Activated T-helper 2 cell treated with anti-CD3 and anti-CD28 coated beads, Interferon-gamma antibody, Interleukin-2, Interleukin-4, amounts not matched to agents 10 μg/mL and 5 μg/mL and 100 μg/mL, durations not matched to agents 14 hours and 24 hours and 36 hours (primary cell): ENCODE measurements around the gene NGRN. TPM values are rescaled to one million over a fixed set of nuclear protein-coding genes. Genes with fewer than 3 reads are reported as not detected.
"Not testable (repeated sequence)": the region's sequence is repeated elsewhere in the genome, so short reads cannot be mapped to it uniquely, and the experiment has no call there.

ENCODE experiments used
- DNase-seq: peaks from one replicate; pipeline ENCODE4 v3.0.0; 2021; ENCODE audit warnings: low spot score
- H3K27ac Mint-ChIP-seq: one replicate; pipeline ENCODE4 v1.8.0; 2021; ENCODE audit warnings: mixed read lengths
- H3K27me3 Mint-ChIP-seq: one replicate; pipeline ENCODE4 v1.8.0; 2021; ENCODE audit warnings: low read depth, mixed read lengths
- H3K36me3 Mint-ChIP-seq: one replicate; pipeline ENCODE4 v1.8.0; 2021; ENCODE audit warnings: low read depth, mixed read lengths
- H3K4me1 Mint-ChIP-seq: one replicate; pipeline ENCODE4 v1.8.0; 2021; ENCODE audit warnings: low read depth, mixed read lengths
- H3K4me3 Mint-ChIP-seq: one replicate; pipeline ENCODE4 v1.8.0; 2021; ENCODE audit warnings: low read depth, mild to moderate bottlenecking, moderate library complexity, mixed read lengths
- H3K9me3 Mint-ChIP-seq: one replicate; pipeline ENCODE4 v1.8.0; 2021; ENCODE audit warnings: mixed read lengths
- intact Hi-C: fragments of 100-400 bp; cut with micrococcal nuclease; formaldehyde crosslinking; loops from one replicate; pipeline ENCODE4 v1.15.1; 2023
- total RNA-seq: library from RNA; stranded (reverse); gene quantifications from 2 replicates; pipeline ENCODE4 v1.2.3, GENCODE V29; 2022

The NGRN gene
- total RNA-seq, 1 donor from 2014 or later = 40.3 TPM

- H3K4me3 Mint-ChIP-seq, DNase-seq, H3K27ac Mint-ChIP-seq, H3K36me3 Mint-ChIP-seq, intact Hi-C loops, H3K9me3 Mint-ChIP-seq: not testable (repeated sequence)
- peaks cover 11% of the 10 kb centered on the region for H3K27me3 Mint-ChIP-seq
- H3K4me1 Mint-ChIP-seq = peaks cover 26% of the 10 kb centered on the region
These were observed 30.9 kb downstream of the NGRN start for GRCh38 chr15:90296316-90296884.

DNA sequence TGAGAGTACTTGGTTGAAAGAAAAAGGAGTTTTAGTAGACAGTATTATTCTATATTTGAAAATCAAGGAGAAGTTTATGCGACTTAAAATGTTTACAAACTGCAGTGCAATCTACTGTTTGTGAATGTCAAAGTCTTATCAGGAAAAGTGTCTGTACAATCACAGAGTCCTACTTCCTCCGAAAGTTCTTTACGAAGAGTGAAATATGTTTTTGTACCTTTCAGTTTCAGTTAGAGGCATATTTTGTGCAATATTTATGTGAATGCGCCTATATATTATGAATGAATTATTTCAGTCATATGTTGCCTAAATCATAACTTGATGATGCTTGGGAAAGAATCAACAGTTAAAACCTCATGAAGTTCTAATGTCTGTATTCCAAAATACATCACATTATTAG lies 31.5 kb downstream of the NGRN start:
- H3K27ac Mint-ChIP-seq = no peak overlapping the region
- no peaks in the 10 kb centered on the region for H3K36me3 Mint-ChIP-seq
- intact Hi-C loops = no loop called here
- peaks cover 11% of the 10 kb centered on the region for H3K27me3 Mint-ChIP-seq
- no peaks in the 10 kb centered on the region for H3K9me3 Mint-ChIP-seq
- no peak for DNase-seq
- H3K4me1 Mint-ChIP-seq = peaks cover 29% of the 10 kb centered on the region
- no peak overlapping the region for H3K4me3 Mint-ChIP-seq

- intact Hi-C loops = no loop called here
- no peaks in the 10 kb centered on the region for H3K36me3 Mint-ChIP-seq
- no peaks in the 10 kb centered on the region for H3K9me3 Mint-ChIP-seq
- H3K27me3 Mint-ChIP-seq = peaks cover 6% of the 10 kb centered on the region
- peaks cover 31% of the 10 kb centered on the region for H3K4me1 Mint-ChIP-seq
- DNase-seq = no peak
- H3K27ac Mint-ChIP-seq = peak overlapping the region; percentile 43
- no peak overlapping the region for H3K4me3 Mint-ChIP-seq
These were observed 35.1 kb downstream of the NGRN start for GRCh38 chr15:90300541-90300940.

DNA sequence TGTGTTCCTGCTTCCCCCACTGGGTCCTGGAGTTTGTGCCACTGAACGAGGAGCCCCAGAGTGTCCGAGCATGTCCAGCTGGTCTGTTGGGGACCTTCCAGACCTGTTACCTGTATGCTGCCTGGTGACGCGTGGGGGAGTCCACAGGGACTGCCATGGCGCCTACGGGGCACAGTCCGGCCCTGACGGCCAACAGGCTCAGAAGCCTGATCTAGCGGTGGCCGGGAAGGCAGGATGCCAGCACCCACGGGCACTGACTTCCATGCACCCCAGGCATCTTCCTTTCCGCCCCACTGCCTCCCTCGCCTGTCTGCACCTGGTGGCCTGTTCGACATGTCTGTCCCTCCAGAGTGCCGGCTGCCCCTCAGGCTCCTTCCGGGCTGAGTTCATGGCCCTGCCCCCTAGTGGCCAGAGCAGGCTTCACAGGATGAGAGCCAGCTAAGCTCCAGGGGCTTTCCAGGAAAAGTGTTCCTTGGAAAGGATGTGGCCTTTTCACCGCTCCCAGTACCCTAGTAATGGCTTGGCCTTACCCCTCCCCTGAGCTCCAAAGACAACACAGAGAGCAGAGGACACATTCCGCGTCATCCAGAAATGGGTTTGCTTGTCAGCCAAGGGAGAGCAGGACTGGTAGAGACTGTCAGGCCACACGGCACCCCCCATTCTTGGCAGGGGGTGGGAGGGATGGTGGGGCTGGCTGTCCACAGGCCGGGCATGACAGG lies 35.7 kb downstream of the NGRN start:
- DNase-seq = peak; percentile 42
- Mint-ChIP-seq H3K4me1 (peaks cover 35% of the 10 kb centered on the region), H3K27ac (no peak overlapping the region), H3K27me3 (peaks cover 3% of the 10 kb centered on the region), H3K36me3 (no peaks in the 10 kb centered on the region), H3K4me3 (no peak overlapping the region), H3K9me3 (no peaks in the 10 kb centered on the region)
- intact Hi-C loops = no loop called here

- H3K36me3 Mint-ChIP-seq = no peaks in the 10 kb centered on the region
- H3K4me1 Mint-ChIP-seq = peaks cover 41% of the 10 kb centered on the region
- intact Hi-C loops = no loop called here
- H3K9me3 Mint-ChIP-seq = no peaks in the 10 kb centered on the region
- DNase-seq = no peak
- no peaks in the 10 kb centered on the region for H3K27me3 Mint-ChIP-seq
- H3K27ac Mint-ChIP-seq = no peak overlapping the region
- no peak overlapping the region for H3K4me3 Mint-ChIP-seq
These were observed 36.3 kb downstream of the NGRN start for GRCh38 chr15:90301707-90302300.

DNA sequence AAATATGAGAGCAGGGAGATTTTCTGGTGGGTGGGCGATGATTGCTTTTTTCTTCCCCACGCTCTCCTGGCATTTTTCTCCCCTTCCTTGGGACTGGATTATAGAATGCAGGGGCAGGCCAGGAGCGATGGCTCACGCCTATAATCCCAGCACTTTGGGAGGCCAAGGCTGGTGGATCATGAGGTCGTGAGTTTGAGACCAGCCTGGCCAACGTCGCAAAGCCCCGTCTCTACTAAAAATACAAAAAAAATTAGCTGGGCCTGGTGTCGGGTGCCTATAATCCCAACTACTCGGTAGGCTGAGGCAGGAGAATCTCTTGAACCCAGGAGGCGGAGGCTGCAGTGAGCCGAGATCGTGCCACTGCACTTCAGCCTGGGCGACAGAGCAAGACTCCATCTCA lies 39.9 kb downstream of the NGRN start:
- H3K4me3 Mint-ChIP-seq, H3K9me3 Mint-ChIP-seq, H3K36me3 Mint-ChIP-seq, DNase-seq, H3K27me3 Mint-ChIP-seq, H3K27ac Mint-ChIP-seq: not testable (repeated sequence)
- intact Hi-C loops = loop anchor here (5.0 kb wide), 1 partner anchor 102 kb away; no protein-coding TSS in a partner anchor
- peaks cover 48% of the 10 kb centered on the region for H3K4me1 Mint-ChIP-seq

DNA sequence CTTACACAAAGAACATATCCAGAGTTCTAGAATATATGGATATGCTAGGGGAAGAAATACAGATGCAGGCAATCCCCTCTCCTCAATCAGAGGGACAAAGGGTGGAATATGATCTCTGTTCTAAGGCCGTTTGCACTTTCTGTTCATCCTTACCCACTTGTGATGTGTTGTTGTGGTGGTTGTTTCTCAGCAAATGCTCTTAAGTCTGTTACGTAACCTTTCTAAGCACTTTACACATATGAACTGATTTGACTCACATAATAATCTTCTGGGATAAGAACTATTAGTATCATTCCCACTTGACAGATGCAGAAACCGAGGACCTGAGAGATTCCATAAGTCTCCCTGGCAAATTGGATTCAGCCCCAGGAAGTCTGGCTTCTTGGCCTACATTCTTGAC lies 40.5 kb downstream of the NGRN start:
- Mint-ChIP-seq H3K4me1 (peaks cover 46% of the 10 kb centered on the region), H3K9me3 (no peaks in the 10 kb centered on the region), H3K27ac (peak overlapping the region; percentile 84), H3K4me3 (peak overlapping the region; percentile 55), H3K27me3 (no peaks in the 10 kb centered on the region), H3K36me3 (no peaks in the 10 kb centered on the region)
- DNase-seq = no peak
- intact Hi-C loops = loop anchor here (5.0 kb wide), 1 partner anchor 101 kb away; no protein-coding TSS in a partner anchor

- H3K27me3 Mint-ChIP-seq = no peaks in the 10 kb centered on the region
These were observed 41.1 kb downstream of the NGRN start for GRCh38 chr15:90306560-90306959.

DNA sequence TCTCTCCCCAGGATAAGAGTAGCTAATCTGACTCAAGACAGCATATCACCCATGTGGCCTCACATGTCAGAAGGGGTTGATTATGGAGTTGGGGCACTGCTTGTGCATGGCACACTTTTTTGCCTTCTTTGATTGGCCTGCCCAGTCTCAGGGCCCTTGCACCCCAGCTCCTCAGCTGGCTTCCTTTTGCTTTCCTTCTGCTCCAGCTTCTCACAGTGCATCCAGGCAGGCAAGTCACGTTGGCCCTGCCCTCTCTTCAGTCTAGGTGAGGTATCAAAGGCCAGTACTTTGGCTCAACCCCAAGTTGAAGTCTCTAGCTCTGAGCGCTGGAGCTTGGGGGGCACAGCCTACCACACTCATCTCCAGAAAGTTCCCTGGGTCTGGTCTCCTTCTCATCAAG lies 42.2 kb downstream of the NGRN start:
- Mint-ChIP-seq H3K36me3 (no peaks in the 10 kb centered on the region), H3K9me3 (no peaks in the 10 kb centered on the region), H3K27ac (peak overlapping the region; percentile 43), H3K27me3 (peaks cover 5% of the 10 kb centered on the region), H3K4me1 (peaks cover 40% of the 10 kb centered on the region), H3K4me3 (no peak overlapping the region)
- intact Hi-C loops = loop anchor here (5.0 kb wide), 1 partner anchor 100 kb away; no protein-coding TSS in a partner anchor
- no peak for DNase-seq

More at GRCh38 chr15:90306560-90306959, 41.1 kb downstream of the NGRN start:
- H3K4me1 Mint-ChIP-seq = peaks cover 41% of the 10 kb centered on the region
- peak overlapping the region; percentile 55 for H3K4me3 Mint-ChIP-seq
- no peaks in the 10 kb centered on the region for H3K36me3 Mint-ChIP-seq
- intact Hi-C loops = loop anchor here (5.0 kb wide), 1 partner anchor 101 kb away; no protein-coding TSS in a partner anchor
- H3K9me3 Mint-ChIP-seq = no peaks in the 10 kb centered on the region
- peak overlapping the region; percentile 84 for H3K27ac Mint-ChIP-seq
- peak; percentile 25 for DNase-seq

- peaks cover 10% of the 10 kb centered on the region for H3K27me3 Mint-ChIP-seq
- H3K4me3 Mint-ChIP-seq = no peak overlapping the region
These were observed 43.5 kb downstream of the NGRN start for GRCh38 chr15:90309020-90309419.

DNA sequence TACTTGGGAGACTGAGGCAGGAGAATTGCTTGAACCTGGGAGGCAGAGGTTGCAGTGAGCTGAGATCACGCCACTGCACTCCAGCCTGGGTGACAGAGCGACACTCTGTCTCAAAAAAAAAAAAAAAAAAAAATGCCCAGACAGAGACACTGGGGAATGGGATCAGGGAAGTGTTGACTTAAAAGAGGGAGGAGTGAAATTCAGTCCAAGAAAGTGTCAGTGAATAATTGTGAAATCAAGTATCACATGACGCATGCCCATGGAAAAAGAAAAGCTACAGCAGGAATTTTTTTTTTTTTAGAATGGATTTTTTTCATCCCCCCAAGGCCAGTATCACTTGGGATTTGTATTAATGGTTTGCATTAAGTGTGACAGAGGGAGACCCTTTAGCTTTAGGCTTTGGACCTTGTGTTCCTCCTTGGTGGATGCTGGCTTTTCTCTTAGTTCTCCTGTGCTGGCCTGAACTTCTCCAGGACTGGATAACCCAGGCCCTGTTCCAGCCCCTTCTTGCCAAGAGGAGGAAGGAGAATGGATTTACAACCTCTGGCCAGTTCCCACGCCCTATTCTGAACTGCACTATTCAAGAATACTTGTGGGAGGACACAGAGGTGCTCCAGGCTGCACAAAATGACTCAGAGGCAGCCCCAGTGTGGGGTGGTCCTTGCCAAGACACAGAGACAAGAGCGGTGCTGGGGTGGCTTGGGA lies 50.0 kb downstream of the NGRN start:
- H3K9me3 Mint-ChIP-seq = no peaks in the 10 kb centered on the region
- H3K36me3 Mint-ChIP-seq = no peaks in the 10 kb centered on the region
- DNase-seq = no peak
- H3K4me1 Mint-ChIP-seq = peaks cover 11% of the 10 kb centered on the region
- H3K4me3 Mint-ChIP-seq = no peak overlapping the region
- intact Hi-C loops = no loop called here
- H3K27ac Mint-ChIP-seq = no peak overlapping the region
- peaks cover 10% of the 10 kb centered on the region for H3K27me3 Mint-ChIP-seq

More at GRCh38 chr15:90309020-90309419, 43.5 kb downstream of the NGRN start:
- Mint-ChIP-seq H3K9me3 (no peaks in the 10 kb centered on the region), H3K4me1 (peaks cover 35% of the 10 kb centered on the region), H3K36me3 (no peaks in the 10 kb centered on the region), H3K27ac (no peak overlapping the region)
- intact Hi-C loops = loop anchor here (5.0 kb wide), 1 partner anchor 98 kb away; no protein-coding TSS in a partner anchor
- DNase-seq = no peak

- H3K27ac Mint-ChIP-seq = no peak overlapping the region
- H3K9me3 Mint-ChIP-seq = no peaks in the 10 kb centered on the region
- no peak for DNase-seq
- H3K4me3 Mint-ChIP-seq = no peak overlapping the region
- H3K27me3 Mint-ChIP-seq = peaks cover 10% of the 10 kb centered on the region
- H3K36me3 Mint-ChIP-seq = no peaks in the 10 kb centered on the region
- intact Hi-C loops = no loop called here
- H3K4me1 Mint-ChIP-seq = peaks cover 11% of the 10 kb centered on the region
These were observed 50.7 kb downstream of the NGRN start for GRCh38 chr15:90316139-90316538.
